Neutrophil (primary cell): Measurements from ENCODE around the gene TEX29.

Experiments used
- H3K27ac ChIP-seq: fragments of 200-600 bp; sonication (generic); 2 replicates; pipeline ENCODE4 v1.5.1; 2016; ENCODE audit warnings: mild to moderate bottlenecking, moderate library complexity
- H3K27me3 ChIP-seq: fragments of 200-600 bp; sonication (generic); 2 replicates; pipeline ENCODE4 v1.6.0; 2016; ENCODE audit warnings: mild to moderate bottlenecking
- H3K36me3 ChIP-seq: fragments of 200-600 bp; sonication (generic); 2 replicates; pipeline ENCODE4 v1.5.1; 2017
- H3K4me1 ChIP-seq, 2 experiments: fragments of 200-600 bp in 1 of 2; sonication (generic) in 1 of 2; 1 replicate in 1 of 2; 2 replicates in 1 of 2; pipeline versions ENCODE4 v1.5.1 to v1.6.1; 2013 to 2016; ENCODE audit warnings: low read depth in 1 of 2, low read length in 1 of 2, mild to moderate bottlenecking in 1 of 2, moderate library complexity in 1 of 2; ENCODE audit not compliant: control insufficient read depth in 1 of 2, insufficient read depth in 1 of 2
- H3K4me3 ChIP-seq, 2 experiments: fragments of 200-600 bp in 1 of 2; sonication (generic) in 1 of 2; 1 replicate in 1 of 2; 2 replicates in 1 of 2; pipeline ENCODE4 v1.5.1; 2013 to 2016; ENCODE audit warnings: low read depth in 1 of 2, low read length in 1 of 2, mild to moderate bottlenecking in 1 of 2, moderate library complexity in 1 of 2
- H3K9me3 ChIP-seq: fragments of 200-600 bp; sonication (generic); 2 replicates; pipeline ENCODE4 v1.5.1; 2016
- CTCF ChIP-seq: fragments of 200-600 bp; sonication (generic); IDR thresholded peaks from 2 replicates; pipeline ENCODE4 v1.5.1; 2016; ENCODE audit warnings: antibody characterized with exemption

The TEX29 gene

GRCh38 chr13:111370147-111370546 is 49.7 kb downstream of the TEX29 start:
- no peaks in the 10 kb centered on the region for H3K27me3 ChIP-seq
- no peak for TF ChIP-seq CTCF
- H3K36me3 ChIP-seq: no peaks in the 10 kb centered on the region
- H3K27ac ChIP-seq: no peak overlapping the region
- no peak overlapping the region for H3K4me3 ChIP-seq
- no peaks in the 10 kb centered on the region for H3K9me3 ChIP-seq
- no peaks in the 10 kb centered on the region for H3K4me1 ChIP-seq

DNA sequence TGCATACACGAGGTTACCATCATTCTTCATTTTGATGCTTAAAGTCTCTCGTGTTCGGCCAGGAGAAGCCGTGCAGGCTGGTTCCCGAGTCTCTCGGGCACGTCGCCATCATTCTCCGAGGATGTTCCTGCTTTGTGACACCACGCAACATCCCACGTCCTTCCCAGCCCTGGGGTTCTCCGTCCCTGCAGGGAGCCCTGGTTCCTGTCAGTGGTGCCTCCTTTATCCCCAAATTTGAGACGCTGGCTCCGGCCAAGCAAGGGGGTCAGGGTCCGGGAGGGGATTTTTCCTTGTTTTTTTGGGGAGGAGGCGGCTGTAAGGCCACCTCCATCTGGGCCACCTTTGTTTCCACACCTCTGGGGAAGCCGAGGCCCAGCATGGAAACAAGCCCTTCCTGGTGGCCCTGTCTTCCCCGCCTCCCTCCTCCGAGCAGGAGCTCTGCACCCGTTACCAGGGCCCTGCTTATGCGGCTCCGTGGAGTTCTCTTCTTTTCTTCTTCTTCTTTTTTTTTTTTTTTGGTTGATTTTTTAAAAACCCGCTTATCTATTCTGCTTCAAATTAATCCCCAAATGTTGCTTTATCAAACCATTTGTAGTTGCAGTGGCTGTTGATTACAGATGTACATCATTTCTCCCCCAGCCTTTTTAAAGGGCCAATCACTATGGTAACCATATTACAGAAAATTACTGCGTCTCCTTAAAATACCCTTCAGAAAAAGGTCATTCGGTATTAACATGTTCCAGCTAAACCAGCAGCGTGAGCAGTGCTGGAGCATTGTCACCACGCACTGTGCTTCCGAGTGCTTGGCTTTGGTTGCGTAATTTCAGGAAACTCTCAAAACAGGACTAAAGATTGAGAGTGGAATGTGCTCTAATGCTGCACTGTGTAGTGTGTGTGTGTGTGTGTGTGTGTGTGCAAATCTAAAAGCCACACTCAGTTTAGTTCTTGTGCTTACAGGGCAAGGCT is 50.4 kb downstream of the TEX29 start:
- H3K4me1 ChIP-seq: no peaks in the 10 kb centered on the region
- no peak overlapping the region for H3K27ac ChIP-seq
- H3K4me3 ChIP-seq: no peak overlapping the region
- no peaks in the 10 kb centered on the region for H3K9me3 ChIP-seq
- TF ChIP-seq CTCF: no peak
- H3K36me3 ChIP-seq: no peaks in the 10 kb centered on the region
- H3K27me3 ChIP-seq: no peaks in the 10 kb centered on the region

- H3K36me3 ChIP-seq: no peaks in the 10 kb centered on the region
- no peaks in the 10 kb centered on the region for H3K4me1 ChIP-seq
- no peak overlapping the region for H3K4me3 ChIP-seq
- H3K9me3 ChIP-seq: no peaks in the 10 kb centered on the region
- H3K27ac ChIP-seq: no peak overlapping the region
- no peak for TF ChIP-seq CTCF
- H3K27me3 ChIP-seq: no peaks in the 10 kb centered on the region
These were observed 51.3 kb downstream of the TEX29 start for GRCh38 chr13:111371720-111372119.

- no peaks in the 10 kb centered on the region for H3K27me3 ChIP-seq
- TF ChIP-seq CTCF: no peak
- H3K4me3 ChIP-seq: no peak overlapping the region
- H3K27ac ChIP-seq: no peak overlapping the region
- no peaks in the 10 kb centered on the region for H3K36me3 ChIP-seq
- no peaks in the 10 kb centered on the region for H3K9me3 ChIP-seq
- H3K4me1 ChIP-seq: no peaks in the 10 kb centered on the region
These were observed 52.4 kb downstream of the TEX29 start for GRCh38 chr13:111372651-111373425.

- H3K4me3 ChIP-seq: no peak overlapping the region
- no peaks in the 10 kb centered on the region for H3K27me3 ChIP-seq
- H3K36me3 ChIP-seq: no peaks in the 10 kb centered on the region
- no peaks in the 10 kb centered on the region for H3K4me1 ChIP-seq
- H3K27ac ChIP-seq: no peak overlapping the region
- H3K9me3 ChIP-seq: no peaks in the 10 kb centered on the region
- no peak for TF ChIP-seq CTCF
These were observed 53.0 kb downstream of the TEX29 start for GRCh38 chr13:111373486-111373885.
